Right lobe of liver (tissue), 4 donors: ENCODE measurements around the gene ROGDI.

ENCODE experiments used
- POLR2A ChIP-seq: fragments of 450-650 bp; IDR thresholded peaks from one replicate; pipeline ENCODE4 v1.6.1; 2017; ENCODE audit warnings: antibody characterized with exemption, mild to moderate bottlenecking
- TF ChIP-seq, protein P1 (sequence below), 4 donors: fragments of 200-600 bp in 3 of 4; fragments of 450-650 bp in 1 of 4; IDR thresholded peaks; one replicate each; pipeline versions ENCODE4 v1.5.1 to v1.8.0; 2016 to 2022; ENCODE audit warnings: antibody characterized with exemption in 4 of 4, mild to moderate bottlenecking in 2 of 4
- donor health status: DM: no; HTN: no; CAD: no.
- donor health status: DM: no; HTN: no; CAD: no.
- donor health status: DM: no; HTN: yes; CAD: no.

DNA sequence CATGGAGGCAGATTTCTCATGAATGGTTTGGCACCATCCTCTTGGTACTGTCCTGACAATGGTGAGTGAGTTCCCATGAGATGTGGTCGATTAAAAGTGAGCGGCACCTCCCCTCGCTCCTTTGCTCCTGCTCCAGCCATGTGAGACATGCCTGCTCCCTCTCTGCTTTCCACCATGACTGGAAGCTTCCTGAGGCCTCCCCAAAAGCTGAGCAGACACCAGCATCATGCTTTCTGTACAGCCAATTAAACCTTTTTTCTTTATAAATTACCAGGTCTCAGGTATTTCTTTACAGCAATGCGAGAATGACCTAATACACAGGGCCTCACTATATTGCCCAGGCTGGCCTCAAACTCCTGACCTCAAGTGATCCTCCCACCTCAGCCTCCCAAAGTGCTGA, 47.6 kb downstream of the ROGDI start:
- TF ChIP-seq POLR2A = no peak
- TF ChIP-seq, protein P1, sequence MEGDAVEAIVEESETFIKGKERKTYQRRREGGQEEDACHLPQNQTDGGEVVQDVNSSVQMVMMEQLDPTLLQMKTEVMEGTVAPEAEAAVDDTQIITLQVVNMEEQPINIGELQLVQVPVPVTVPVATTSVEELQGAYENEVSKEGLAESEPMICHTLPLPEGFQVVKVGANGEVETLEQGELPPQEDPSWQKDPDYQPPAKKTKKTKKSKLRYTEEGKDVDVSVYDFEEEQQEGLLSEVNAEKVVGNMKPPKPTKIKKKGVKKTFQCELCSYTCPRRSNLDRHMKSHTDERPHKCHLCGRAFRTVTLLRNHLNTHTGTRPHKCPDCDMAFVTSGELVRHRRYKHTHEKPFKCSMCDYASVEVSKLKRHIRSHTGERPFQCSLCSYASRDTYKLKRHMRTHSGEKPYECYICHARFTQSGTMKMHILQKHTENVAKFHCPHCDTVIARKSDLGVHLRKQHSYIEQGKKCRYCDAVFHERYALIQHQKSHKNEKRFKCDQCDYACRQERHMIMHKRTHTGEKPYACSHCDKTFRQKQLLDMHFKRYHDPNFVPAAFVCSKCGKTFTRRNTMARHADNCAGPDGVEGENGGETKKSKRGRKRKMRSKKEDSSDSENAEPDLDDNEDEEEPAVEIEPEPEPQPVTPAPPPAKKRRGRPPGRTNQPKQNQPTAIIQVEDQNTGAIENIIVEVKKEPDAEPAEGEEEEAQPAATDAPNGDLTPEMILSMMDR (IDR thresholded peaks at IDR 0.05) = no peak
